SHP77 (cell line): ENCODE data around the gene RPS6KC1.
A peak's percentile ranks its signal among the peaks of the same experiment; 100 is the strongest.
"Not testable (repeated sequence)": the region's sequence is repeated elsewhere in the genome, so short reads cannot be mapped to it uniquely, and the experiment has no call there.

Source experiments
- DNase-seq, 2 experiments: peaks; one replicate each; lab custom pipeline; 2025; lab: John Stamatoyannopoulos, UW

The RPS6KC1 gene

GRCh38 chr1:213051127-213051880 lies at the start of gene RPS6KC1:
Gene RPS6KC1, plus strand, starts transcription at chr1:213051241. Its CDS starts 164 bp downstream, at chr1:213051405.
- peak; percentile 76 to 85 for DNase-seq

GRCh38 chr1:213003256-213003655 lies 47.8 kb upstream of the RPS6KC1 start:
- no peak for DNase-seq

- DNase-seq = no peak
Measured at GRCh38 chr1:213008564-213008963, 42.5 kb upstream of the RPS6KC1 start.

GRCh38 chr1:213014642-213015041 lies 36.4 kb upstream of the RPS6KC1 start:
- DNase-seq = no peak

GRCh38 chr1:213015099-213016050 lies 35.7 kb upstream of the RPS6KC1 start, which contains the start of gene ANGEL2:
Gene ANGEL2, minus strand, starts transcription at chr1:213015867. Its CDS starts 196 bp downstream, at chr1:213015671.
- DNase-seq = peak; percentile 90 to 96

GRCh38 chr1:213017447-213018273 lies 33.4 kb upstream of the RPS6KC1 start:
- DNase-seq = no peak

GRCh38 chr1:213019450-213019849 lies 31.6 kb upstream of the RPS6KC1 start:
- no peak for DNase-seq

GRCh38 chr1:213020016-213020415 lies 31.0 kb upstream of the RPS6KC1 start:
- DNase-seq = no peak

- not testable (repeated sequence) for DNase-seq
Measured at GRCh38 chr1:213027024-213027423, 24.0 kb upstream of the RPS6KC1 start.

- no peak for DNase-seq
Measured at GRCh38 chr1:213032651-213033050, 18.4 kb upstream of the RPS6KC1 start.

- DNase-seq = no peak
Measured at GRCh38 chr1:213034713-213035112, 16.3 kb upstream of the RPS6KC1 start.

GRCh38 chr1:213035573-213035972 lies 15.5 kb upstream of the RPS6KC1 start:
- no peak for DNase-seq

GRCh38 chr1:213041443-213041842 lies 9.6 kb upstream of the RPS6KC1 start:
- DNase-seq = no peak

- DNase-seq = not testable (repeated sequence)
Measured at GRCh38 chr1:213045321-213046226, 5.5 kb upstream of the RPS6KC1 start.

GRCh38 chr1:213049232-213049631 lies 1.8 kb upstream of the RPS6KC1 start:
- no peak for DNase-seq

- peak in 1 of 2 experiments; percentile 50 for DNase-seq
Measured at GRCh38 chr1:213050745-213051126, 305 bp upstream of the RPS6KC1 start.

GRCh38 chr1:213051881-213052202 lies 801 bp downstream of the RPS6KC1 start:
- DNase-seq = no peak

- DNase-seq = no peak
Measured at GRCh38 chr1:213053455-213053854, 2.4 kb downstream of the RPS6KC1 start.

- DNase-seq = no peak
Measured at GRCh38 chr1:213054142-213054541, 3.1 kb downstream of the RPS6KC1 start.

GRCh38 chr1:213054733-213055591 lies 3.9 kb downstream of the RPS6KC1 start:
- DNase-seq = no peak
